Thoracic aorta (tissue), 2 donors: ENCODE results near the gene CACNA1B. TPM values are rescaled to one million over a fixed set of nuclear protein-coding genes. Genes with fewer than 3 reads are reported as not detected.

Experiments used
- ATAC-seq: fragments of 150-250 bp; one replicate; pipeline ENCODE4 v1.8.0; 2017; ENCODE audit warnings: low read depth; ENCODE audit not compliant: insufficient number of reproducible peaks, low FRiP score
- DNase-seq: peaks from one replicate; pipeline ENCODE4 v3.0.0-alpha.2; 2020; ENCODE audit warnings: low spot score
- H3K27ac ChIP-seq, 2 donors: fragments of 200-600 bp; sonication (generic); 1 replicate in 1 of 2; 2 replicates in 1 of 2; pipeline ENCODE4 v1.5.1; 2016; ENCODE audit warnings: mild to moderate bottlenecking in 2 of 2, moderate library complexity in 2 of 2
- H3K27me3 ChIP-seq: fragments of 200-600 bp; sonication (generic); replicated peaks from 2 replicates; pipeline ENCODE4 v1.6.0; 2016; ENCODE audit warnings: mild to moderate bottlenecking; ENCODE audit not compliant: insufficient read depth
- H3K36me3 ChIP-seq: fragments of 200-600 bp; sonication (generic); one replicate; pipeline ENCODE4 v1.5.1; 2016
- H3K4me1 ChIP-seq, 2 donors: fragments of 200-600 bp; sonication (generic); 1 replicate in 1 of 2; 2 replicates in 1 of 2; pipeline versions ENCODE4 v1.5.1 to v1.6.0; 2016; ENCODE audit warnings: low read depth in 2 of 2, mild to moderate bottlenecking in 1 of 2; ENCODE audit not compliant: control insufficient read depth in 1 of 2
- H3K4me3 ChIP-seq: fragments of 200-600 bp; sonication (generic); 2 replicates; pipeline ENCODE4 v1.5.1; 2016; ENCODE audit warnings: mild to moderate bottlenecking
- H3K9me3 ChIP-seq: fragments of 200-600 bp; sonication (generic); 2 replicates; pipeline ENCODE4 v1.5.1; 2016
- total RNA-seq, 2 donors: library from RNA; depleted of rRNA; stranded (reverse); fragments of >200 nt; gene quantifications; one replicate each; pipeline versions ENCODE4 v1.1.0 to v1.2.3, GENCODE V29; 2016
- TF ChIP-seq, protein P1 (sequence below): fragments of 200-600 bp; sonication (generic); IDR thresholded peaks from one replicate; pipeline ENCODE4 v1.5.1; 2019; ENCODE audit warnings: antibody characterized with exemption

CACNA1B gene
- total RNA-seq, 2 donors from 2014 or later, result 0.07 to 0.14 TPM

DNA sequence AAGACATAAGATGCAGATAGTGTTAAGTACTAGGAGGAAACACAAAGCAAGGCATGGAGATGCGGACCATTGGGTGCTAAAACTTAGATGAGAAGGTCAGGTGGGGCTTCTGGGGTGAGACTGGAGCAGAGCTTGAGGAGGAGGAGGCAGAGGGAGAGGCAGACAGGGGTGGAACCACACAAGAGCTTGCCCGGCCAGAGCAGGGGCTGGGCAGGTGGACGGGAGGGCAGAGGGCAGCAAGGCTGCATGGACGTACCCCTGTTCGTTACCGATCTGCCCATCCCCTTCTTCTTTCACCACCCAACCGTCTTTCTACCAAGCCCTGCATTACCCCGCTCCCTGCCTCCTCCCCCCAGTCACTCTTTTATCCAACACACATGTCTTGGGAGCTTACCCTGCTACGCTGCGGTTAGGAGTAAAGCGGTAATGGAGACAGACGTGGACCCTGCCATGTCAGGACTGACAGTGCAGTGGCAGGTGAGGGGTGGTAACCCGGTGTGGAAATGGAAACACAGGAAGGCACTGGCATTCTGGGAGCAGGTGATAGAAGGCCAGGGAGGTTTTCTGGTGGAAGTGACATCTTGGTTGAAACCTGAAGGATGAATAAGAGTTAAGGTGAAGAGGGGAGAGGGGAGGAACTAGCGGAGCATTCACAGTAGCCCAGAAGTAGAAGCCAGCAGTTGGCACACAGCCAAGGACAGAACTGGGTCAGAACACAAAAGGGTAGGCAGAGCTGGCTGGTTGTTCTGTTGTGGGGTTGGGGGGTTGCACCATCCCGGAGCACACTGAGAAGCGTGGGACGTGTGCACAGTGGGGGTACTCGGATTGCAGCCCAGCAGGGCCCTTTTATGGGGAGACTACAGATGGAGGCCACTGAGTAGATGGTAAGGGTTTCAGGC is 167.2 kb downstream of the CACNA1B start:
- TF ChIP-seq, protein P1, sequence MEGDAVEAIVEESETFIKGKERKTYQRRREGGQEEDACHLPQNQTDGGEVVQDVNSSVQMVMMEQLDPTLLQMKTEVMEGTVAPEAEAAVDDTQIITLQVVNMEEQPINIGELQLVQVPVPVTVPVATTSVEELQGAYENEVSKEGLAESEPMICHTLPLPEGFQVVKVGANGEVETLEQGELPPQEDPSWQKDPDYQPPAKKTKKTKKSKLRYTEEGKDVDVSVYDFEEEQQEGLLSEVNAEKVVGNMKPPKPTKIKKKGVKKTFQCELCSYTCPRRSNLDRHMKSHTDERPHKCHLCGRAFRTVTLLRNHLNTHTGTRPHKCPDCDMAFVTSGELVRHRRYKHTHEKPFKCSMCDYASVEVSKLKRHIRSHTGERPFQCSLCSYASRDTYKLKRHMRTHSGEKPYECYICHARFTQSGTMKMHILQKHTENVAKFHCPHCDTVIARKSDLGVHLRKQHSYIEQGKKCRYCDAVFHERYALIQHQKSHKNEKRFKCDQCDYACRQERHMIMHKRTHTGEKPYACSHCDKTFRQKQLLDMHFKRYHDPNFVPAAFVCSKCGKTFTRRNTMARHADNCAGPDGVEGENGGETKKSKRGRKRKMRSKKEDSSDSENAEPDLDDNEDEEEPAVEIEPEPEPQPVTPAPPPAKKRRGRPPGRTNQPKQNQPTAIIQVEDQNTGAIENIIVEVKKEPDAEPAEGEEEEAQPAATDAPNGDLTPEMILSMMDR, result no peak
- no peak for DNase-seq
- no peak overlapping the region for H3K4me3 ChIP-seq
- no peaks in the 10 kb centered on the region for H3K36me3 ChIP-seq
- H3K9me3 ChIP-seq, result no peaks in the 10 kb centered on the region
- H3K27me3 ChIP-seq, result no peaks in the 10 kb centered on the region
- ATAC-seq, result no peak
- H3K27ac ChIP-seq, result no peak overlapping the region
- H3K4me1 ChIP-seq, result no peaks in the 10 kb centered on the region

- no peaks in the 10 kb centered on the region for H3K4me1 ChIP-seq
- no peaks in the 10 kb centered on the region for H3K27me3 ChIP-seq
- ATAC-seq (no peak), DNase-seq (no peak)
- no peak overlapping the region for H3K27ac ChIP-seq
- no peaks in the 10 kb centered on the region for H3K9me3 ChIP-seq
- TF ChIP-seq, protein P1, result no peak
- no peak overlapping the region for H3K4me3 ChIP-seq
- H3K36me3 ChIP-seq, result no peaks in the 10 kb centered on the region
Measured at GRCh38 chr9:138045541-138046490, 168.2 kb downstream of the CACNA1B start.

GRCh38 chr9:138046641-138047301 is 169.2 kb downstream of the CACNA1B start:
- DNase-seq, result no peak

DNA sequence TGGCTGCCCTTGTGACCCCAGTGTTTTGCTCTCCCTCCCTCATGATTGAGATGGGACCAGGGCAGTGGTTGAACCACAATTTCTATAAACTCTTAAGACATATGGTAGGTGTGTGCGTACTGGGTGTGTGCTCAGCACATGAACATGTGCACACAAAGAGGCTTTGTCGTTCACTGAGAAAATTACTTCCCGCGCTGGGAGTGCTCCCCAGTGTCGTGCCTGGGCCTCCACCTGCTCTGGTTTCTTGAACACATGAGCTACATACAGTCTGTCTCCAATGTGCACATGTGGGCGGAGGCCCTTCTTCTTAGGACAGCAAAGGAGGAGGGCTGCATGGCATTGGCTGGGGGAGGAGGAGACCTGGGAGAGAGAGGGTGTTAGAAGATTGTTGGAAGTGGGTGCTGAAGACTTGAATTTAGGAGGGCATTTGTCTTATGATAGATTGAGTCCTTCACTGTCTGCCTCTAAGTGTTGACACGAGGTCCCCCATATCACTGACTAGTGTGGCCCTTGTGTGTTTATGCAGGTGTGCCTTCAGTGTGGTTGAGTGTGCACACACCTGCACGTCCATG is 170.0 kb downstream of the CACNA1B start:
- ATAC-seq (no peak), DNase-seq (no peak)
- H3K4me3 ChIP-seq, result no peak overlapping the region
- no peaks in the 10 kb centered on the region for H3K4me1 ChIP-seq
- no peaks in the 10 kb centered on the region for H3K36me3 ChIP-seq
- H3K27ac ChIP-seq, result no peak overlapping the region
- TF ChIP-seq, protein P1, result no peak
- H3K9me3 ChIP-seq, result no peaks in the 10 kb centered on the region
- H3K27me3 ChIP-seq, result no peaks in the 10 kb centered on the region

More at GRCh38 chr9:138046641-138047301, 169.2 kb downstream of the CACNA1B start:
- no peak overlapping the region for H3K27ac ChIP-seq
- no peak overlapping the region for H3K4me3 ChIP-seq
- TF ChIP-seq, protein P1, result no peak
- H3K36me3 ChIP-seq, result no peaks in the 10 kb centered on the region
- no peak for ATAC-seq
- no peaks in the 10 kb centered on the region for H3K27me3 ChIP-seq
- H3K4me1 ChIP-seq, result no peaks in the 10 kb centered on the region
- H3K9me3 ChIP-seq, result no peaks in the 10 kb centered on the region
